ES-I3 (cell line): Measurements from ENCODE around the gene B3GAT1.

ENCODE experiments used
- H3K36me3 ChIP-seq: 2 replicates; pipeline ENCODE4 v1.6.1; 2013; ENCODE audit warnings: mild to moderate bottlenecking, low read length, control low read depth, moderate library complexity; ENCODE audit not compliant: insufficient read depth
- H3K4me1 ChIP-seq: 2 replicates; pipeline ENCODE4 v1.6.1; 2013; ENCODE audit warnings: mild to moderate bottlenecking, control low read depth, low read length; ENCODE audit not compliant: insufficient read depth
- H3K9ac ChIP-seq: 2 replicates; pipeline ENCODE4 v1.6.1; 2013; ENCODE audit warnings: low read depth, mild to moderate bottlenecking, low read length, moderate library complexity
- H3K9me3 ChIP-seq: 2 replicates; pipeline ENCODE4 v1.6.1; 2013; ENCODE audit warnings: mild to moderate bottlenecking, low read length, moderate library complexity; ENCODE audit not compliant: control insufficient read depth, insufficient read depth

B3GAT1 gene

DNA sequence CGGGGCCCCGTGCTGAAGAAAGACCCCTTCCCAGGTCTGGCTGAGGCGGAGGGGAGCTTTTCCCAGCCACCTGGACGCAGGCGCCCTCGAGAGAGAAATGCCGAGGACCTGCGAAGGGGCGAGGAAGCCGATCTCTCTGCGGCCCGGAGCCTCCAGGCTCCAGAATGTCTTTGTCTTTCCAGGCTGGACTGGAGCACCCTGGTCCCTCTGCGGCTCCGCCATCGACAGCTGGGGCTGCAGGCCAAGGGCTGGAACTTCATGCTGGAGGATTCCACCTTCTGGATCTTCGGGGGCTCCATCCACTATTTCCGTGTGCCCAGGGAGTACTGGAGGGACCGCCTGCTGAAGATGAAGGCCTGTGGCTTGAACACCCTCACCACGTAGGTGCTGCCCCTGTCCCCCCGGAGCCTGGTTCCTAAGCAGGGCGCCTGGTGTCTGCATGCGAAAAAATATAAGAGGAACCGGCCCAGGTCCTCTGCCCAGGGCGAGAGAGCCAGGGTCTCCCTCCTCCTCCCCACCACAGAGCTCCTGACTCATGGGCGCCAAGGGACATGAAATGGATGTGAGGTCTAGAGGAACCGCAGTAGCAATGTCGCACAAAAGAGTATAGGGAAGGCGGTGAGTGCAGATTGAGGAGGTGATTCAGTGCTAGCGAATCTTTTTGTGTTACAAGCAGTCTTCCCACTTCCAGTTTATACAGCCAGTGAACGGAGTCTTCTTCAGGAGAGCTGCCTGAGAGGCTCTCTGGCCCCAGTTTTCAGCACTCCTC lies 69.3 kb downstream of the B3GAT1 start:
- H3K9me3 ChIP-seq = no peaks in the 10 kb centered on the region
- no peaks in the 10 kb centered on the region for H3K36me3 ChIP-seq
- H3K9ac ChIP-seq = no peak overlapping the region
- no peaks in the 10 kb centered on the region for H3K4me1 ChIP-seq

DNA sequence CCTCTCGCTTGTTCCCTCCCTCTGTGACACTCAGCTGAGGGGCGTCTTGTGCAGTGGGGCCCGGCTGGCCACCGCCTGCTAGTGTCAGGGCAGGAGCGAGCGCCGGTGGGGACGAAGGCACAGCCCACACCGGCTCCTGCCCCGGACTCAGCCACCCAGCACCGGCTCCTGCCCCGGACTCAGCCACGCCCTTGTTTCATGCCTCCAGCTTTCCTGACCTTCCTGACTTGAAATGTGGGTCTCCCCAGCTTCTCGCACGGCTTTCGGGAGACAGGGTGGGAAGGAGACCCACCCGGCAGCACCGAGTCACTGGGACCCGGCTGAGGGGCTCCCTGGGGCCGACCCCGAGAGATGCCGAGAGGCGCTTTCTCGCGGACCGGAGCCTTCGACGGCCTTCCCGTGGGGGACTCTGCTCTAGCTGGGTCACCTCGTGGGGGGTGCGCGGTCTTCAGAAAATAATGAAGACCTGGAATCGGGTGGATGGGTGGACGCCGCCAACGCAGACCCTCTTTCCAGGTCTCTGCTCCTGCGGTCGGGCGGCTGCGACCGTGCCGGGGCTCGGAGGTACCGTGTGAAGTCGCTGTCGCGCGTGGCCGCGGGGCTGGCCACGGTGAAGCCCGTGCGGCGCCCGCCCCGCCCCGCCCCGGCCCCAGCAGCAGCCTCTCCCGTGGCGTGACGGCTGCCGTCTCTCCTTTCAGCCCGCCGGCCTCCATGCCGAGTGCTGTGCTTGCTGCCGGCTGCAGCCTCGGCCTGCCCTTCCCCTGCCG lies 70.1 kb downstream of the B3GAT1 start:
- H3K4me1 ChIP-seq = no peaks in the 10 kb centered on the region
- H3K36me3 ChIP-seq = no peaks in the 10 kb centered on the region
- H3K9me3 ChIP-seq = no peaks in the 10 kb centered on the region
- no peak overlapping the region for H3K9ac ChIP-seq

DNA sequence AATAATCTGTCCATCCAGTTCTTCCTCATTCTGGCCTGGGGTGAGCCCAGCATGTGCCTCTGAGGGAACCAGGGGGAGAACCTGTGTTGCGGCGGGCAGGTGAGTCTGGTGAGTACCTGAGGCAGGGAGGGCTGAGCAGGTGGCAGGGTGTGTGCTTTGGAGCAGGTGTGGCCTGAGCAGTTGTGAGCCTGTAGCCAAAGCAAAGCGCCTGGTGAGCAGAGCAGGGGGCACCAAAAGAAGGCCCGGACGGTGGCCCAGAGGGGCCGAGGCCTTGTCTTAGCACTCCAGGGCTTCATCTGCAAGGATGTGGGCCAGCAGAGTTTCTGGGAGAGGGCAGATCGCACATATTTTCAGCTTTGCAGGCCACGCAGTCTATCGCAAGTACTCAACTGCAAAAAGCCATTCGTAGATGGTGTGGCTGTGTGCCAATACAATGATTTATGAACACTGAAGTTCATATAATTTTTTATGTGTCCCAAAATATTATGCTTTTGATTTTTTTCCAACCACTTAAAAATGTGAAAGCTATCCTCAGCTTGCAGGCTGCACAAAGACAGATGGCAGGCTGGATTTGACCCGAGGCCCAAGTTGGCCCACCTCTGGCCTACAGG lies 71.6 kb downstream of the B3GAT1 start:
- Histone ChIP-seq H3K36me3 (no peaks in the 10 kb centered on the region), H3K4me1 (no peaks in the 10 kb centered on the region), H3K9ac (no peak overlapping the region), H3K9me3 (no peaks in the 10 kb centered on the region)

- Histone ChIP-seq H3K9me3 (no peaks in the 10 kb centered on the region), H3K36me3 (no peaks in the 10 kb centered on the region), H3K4me1 (no peaks in the 10 kb centered on the region), H3K9ac (no peak overlapping the region)
Observed at GRCh38 chr11:134339756-134340155, 72.3 kb downstream of the B3GAT1 start.

DNA sequence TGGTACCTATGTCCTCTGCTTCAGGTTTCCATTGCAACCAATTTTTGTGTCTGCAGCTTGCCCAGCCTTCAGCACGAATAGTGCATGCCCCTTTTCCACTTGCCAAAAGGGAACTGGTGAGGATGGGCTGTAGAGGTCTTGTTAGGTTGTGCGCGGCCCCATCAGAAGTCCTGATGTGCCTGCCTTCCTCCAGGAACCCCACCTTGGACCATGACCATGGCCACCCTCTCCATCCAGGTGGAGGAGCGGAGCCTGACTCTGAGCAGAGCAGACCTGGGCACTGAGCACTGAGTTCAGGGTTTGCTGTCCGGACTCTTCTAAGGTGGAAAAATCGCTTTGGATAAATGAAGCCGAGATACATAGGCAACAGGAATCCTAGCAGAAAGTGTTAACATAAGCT lies 73.4 kb downstream of the B3GAT1 start:
- no peaks in the 10 kb centered on the region for H3K36me3 ChIP-seq
- no peaks in the 10 kb centered on the region for H3K9me3 ChIP-seq
- no peak overlapping the region for H3K9ac ChIP-seq
- H3K4me1 ChIP-seq = no peaks in the 10 kb centered on the region

- H3K4me1 ChIP-seq = no peaks in the 10 kb centered on the region
Observed at GRCh38 chr11:134338068-134338467, 74.0 kb downstream of the B3GAT1 start.

DNA sequence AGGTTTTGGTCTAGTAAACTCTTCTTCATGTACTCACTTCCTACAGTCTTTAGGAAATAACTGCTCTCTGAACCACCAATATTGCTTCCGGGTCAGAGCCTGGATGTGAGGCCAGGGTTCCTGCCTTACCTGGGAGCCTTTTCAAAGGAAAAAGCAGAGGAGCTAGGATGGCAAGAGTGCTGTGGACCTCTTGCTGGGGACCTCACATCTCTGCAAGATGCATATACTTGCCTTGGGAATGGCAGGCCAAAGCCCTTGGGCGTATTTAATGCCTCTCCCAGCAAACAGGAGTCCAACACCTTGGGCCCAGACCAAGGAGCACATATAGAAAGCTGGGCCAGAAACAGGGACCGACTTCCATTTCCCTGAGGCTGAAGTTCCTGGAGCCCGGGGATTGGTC lies 75.0 kb downstream of the B3GAT1 start:
- Histone ChIP-seq H3K9me3 (no peaks in the 10 kb centered on the region), H3K4me1 (no peaks in the 10 kb centered on the region), H3K9ac (no peak overlapping the region), H3K36me3 (no peaks in the 10 kb centered on the region)

More at GRCh38 chr11:134338068-134338467, 74.0 kb downstream of the B3GAT1 start:
- Histone ChIP-seq H3K9me3 (no peaks in the 10 kb centered on the region), H3K9ac (no peak overlapping the region), H3K36me3 (no peaks in the 10 kb centered on the region)

GRCh38 chr11:134334796-134335571 lies 77.1 kb downstream of the B3GAT1 start:
- Histone ChIP-seq H3K36me3 (no peaks in the 10 kb centered on the region), H3K9ac (no peak overlapping the region), H3K4me1 (no peaks in the 10 kb centered on the region), H3K9me3 (no peaks in the 10 kb centered on the region)

DNA sequence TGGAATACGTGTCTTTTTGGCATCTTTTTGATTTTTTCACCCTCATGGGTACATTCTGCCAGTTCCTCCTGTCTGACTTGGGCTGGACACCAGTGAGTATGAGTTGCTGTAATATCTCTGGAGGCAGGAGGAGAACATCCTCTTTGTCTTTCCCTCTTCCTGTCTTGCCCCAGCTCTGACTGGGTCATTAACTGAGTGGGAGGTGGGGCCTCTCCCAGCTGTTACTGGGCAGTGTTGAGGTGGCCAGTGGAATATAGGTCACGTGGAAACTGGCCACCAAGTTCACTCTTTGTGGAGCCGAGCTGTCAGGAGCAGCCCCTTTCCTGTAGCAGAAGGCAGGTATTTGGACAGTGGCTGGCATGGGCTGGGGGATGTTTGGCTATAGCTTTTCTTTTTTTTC lies 78.1 kb downstream of the B3GAT1 start:
- no peaks in the 10 kb centered on the region for H3K9me3 ChIP-seq
- H3K4me1 ChIP-seq = no peaks in the 10 kb centered on the region
- H3K36me3 ChIP-seq = no peaks in the 10 kb centered on the region
- no peak overlapping the region for H3K9ac ChIP-seq

- Histone ChIP-seq H3K4me1 (no peaks in the 10 kb centered on the region), H3K36me3 (no peaks in the 10 kb centered on the region), H3K9me3 (no peaks in the 10 kb centered on the region), H3K9ac (no peak overlapping the region)
Observed at GRCh38 chr11:134333312-134333711, 78.7 kb downstream of the B3GAT1 start.

GRCh38 chr11:134332782-134333181 lies 79.3 kb downstream of the B3GAT1 start:
- H3K4me1 ChIP-seq = no peaks in the 10 kb centered on the region
- H3K9me3 ChIP-seq = no peaks in the 10 kb centered on the region
- H3K9ac ChIP-seq = no peak overlapping the region
- H3K36me3 ChIP-seq = no peaks in the 10 kb centered on the region

- Histone ChIP-seq H3K9me3 (no peaks in the 10 kb centered on the region), H3K36me3 (no peaks in the 10 kb centered on the region), H3K9ac (peak overlapping the region; percentile 62; the same call in 1 of the 2 replicates), H3K4me1 (no peaks in the 10 kb centered on the region)
Observed at GRCh38 chr11:134332189-134332631, 79.8 kb downstream of the B3GAT1 start.

DNA sequence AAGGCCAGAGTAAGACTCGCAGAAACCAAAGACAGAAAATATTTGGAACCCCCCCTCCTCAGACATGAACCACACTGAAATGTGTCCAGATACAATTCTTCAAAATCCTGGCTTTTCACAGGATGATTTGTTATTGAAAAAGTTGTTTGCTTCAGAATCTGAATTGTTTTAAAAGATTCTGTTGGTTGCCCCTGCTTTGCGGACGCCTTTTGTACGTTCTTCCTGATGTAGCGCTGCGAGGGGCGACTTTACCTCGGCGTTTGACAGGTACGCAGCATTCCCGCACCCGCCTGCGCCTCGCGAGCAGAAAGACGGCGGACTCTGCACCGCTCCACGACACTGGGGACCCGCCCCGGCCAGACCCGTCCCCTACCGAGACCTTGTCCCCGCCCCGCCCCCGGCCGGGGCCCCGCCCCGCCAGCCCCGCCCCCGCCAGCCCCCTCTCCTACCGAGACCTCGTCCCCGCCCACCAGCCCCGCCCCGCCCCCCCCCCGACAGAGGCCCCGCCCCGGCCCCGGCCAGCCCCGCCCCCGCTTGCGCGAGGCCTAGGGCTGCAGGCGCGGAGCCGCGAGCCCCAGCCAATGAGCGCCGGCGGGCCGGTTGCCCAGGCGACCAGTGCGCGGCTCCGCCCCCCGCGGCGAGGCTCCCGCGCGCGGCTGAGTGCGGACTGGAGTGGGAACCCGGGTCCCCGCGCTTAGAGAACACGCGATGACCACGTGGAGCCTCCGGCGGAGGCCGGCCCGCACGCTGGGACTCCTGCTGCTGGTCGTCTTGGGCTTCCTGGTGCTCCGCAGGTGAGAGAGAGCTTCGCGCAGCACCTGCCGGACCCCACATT lies 80.5 kb downstream of the B3GAT1 start, which contains the start of gene GLB1L2:
Gene GLB1L2 (plus strand): TSS at position 635 of the 835 bp plus-strand sequence. CDS start 74 bp downstream, at position 709.
- H3K36me3 ChIP-seq = no peaks in the 10 kb centered on the region
- H3K9me3 ChIP-seq = no peaks in the 10 kb centered on the region
- no peaks in the 10 kb centered on the region for H3K4me1 ChIP-seq

More for the DNA sequence above, 80.5 kb downstream of the B3GAT1 start, which contains the start of gene GLB1L2:
- H3K9ac ChIP-seq = peak within 1 kb of the TSS; percentile 62; the same call in 1 of the 2 replicates
